Breast epithelium (tissue), 4 donors: ENCODE results near the gene ARID4B. TPM values are rescaled to one million over a fixed set of nuclear protein-coding genes. Genes with fewer than 3 reads are reported as not detected.

Experiments used
- DNase-seq, 2 donors: peaks; one replicate each; pipeline ENCODE4 v3.0.0-alpha.2; 2019; ENCODE audit warnings: low spot score in 2 of 2
- H3K27ac ChIP-seq, 2 donors: fragments of 200-600 bp; sonication (generic) in 1 of 2; one replicate each; pipeline ENCODE4 v1.5.1; 2016 to 2019; ENCODE audit warnings: mild to moderate bottlenecking in 1 of 2
- H3K27me3 ChIP-seq, 2 donors: fragments of 200-600 bp; sonication (generic) in 1 of 2; one replicate each; pipeline versions ENCODE4 v1.5.1 to v1.6.0; 2017 to 2019; ENCODE audit warnings: control low read depth in 1 of 2, mild to moderate bottlenecking in 1 of 2
- H3K36me3 ChIP-seq: fragments of 200-600 bp; one replicate; pipeline ENCODE4 v1.5.1; 2019
- H3K4me1 ChIP-seq, 2 donors: fragments of 200-600 bp; sonication (generic); one replicate each; pipeline ENCODE4 v1.5.1; 2016 to 2019; ENCODE audit warnings: control low read depth in 1 of 2
- H3K4me3 ChIP-seq, 3 donors: fragments of 200-600 bp; sonication (generic); 1 replicate in 2 of 3; 2 replicates in 1 of 3; pipeline ENCODE4 v1.5.1; 2016 to 2019; ENCODE audit warnings: mild to moderate bottlenecking in 3 of 3, moderate library complexity in 2 of 3
- H3K9me3 ChIP-seq, 2 donors: fragments of 200-600 bp; sonication (generic) in 1 of 2; one replicate each; pipeline ENCODE4 v1.5.1; 2016 to 2019; ENCODE audit warnings: control low read depth in 1 of 2
- POLR2A ChIP-seq: fragments of 450-650 bp; IDR thresholded peaks from one replicate; pipeline ENCODE4 v1.6.1; 2016; ENCODE audit warnings: antibody characterized with exemption, mild to moderate bottlenecking, moderate library complexity
- POLR2AphosphoS5 ChIP-seq, 3 donors: sonication (generic); formaldehyde crosslinking; IDR thresholded peaks; one replicate each; pipeline ENCODE4 v1.6.1; 2017; ENCODE audit warnings: antibody characterized with exemption in 3 of 3
- intact Hi-C: fragments of 100-400 bp; cut with DNase I; formaldehyde crosslinking; loops from one replicate; pipeline ENCODE4 v1.15.1; 2023; ENCODE audit warnings: low total_unique reads
- total RNA-seq, 3 donors: library from RNA; depleted of rRNA; stranded (reverse); fragments of >200 nt; gene quantifications; one replicate each; pipeline ENCODE4 v1.1.0, GENCODE V29; 2016
- TF ChIP-seq, protein P1 (sequence below), 3 donors: fragments of 450-650 bp; IDR thresholded peaks; one replicate each; pipeline ENCODE4 v1.5.1; 2016 to 2017; ENCODE audit warnings: antibody characterized with exemption in 3 of 3, mild to moderate bottlenecking in 3 of 3, moderate library complexity in 3 of 3

ARID4B gene
- total RNA-seq, 3 donors from 2014 or later: 34.4 to 91.6 (median 76.7) TPM

GRCh38 chr1:235268379-235269125 lies 59.4 kb downstream of the ARID4B start:
- intact Hi-C loops: no loop called here
- TF ChIP-seq, protein P1, sequence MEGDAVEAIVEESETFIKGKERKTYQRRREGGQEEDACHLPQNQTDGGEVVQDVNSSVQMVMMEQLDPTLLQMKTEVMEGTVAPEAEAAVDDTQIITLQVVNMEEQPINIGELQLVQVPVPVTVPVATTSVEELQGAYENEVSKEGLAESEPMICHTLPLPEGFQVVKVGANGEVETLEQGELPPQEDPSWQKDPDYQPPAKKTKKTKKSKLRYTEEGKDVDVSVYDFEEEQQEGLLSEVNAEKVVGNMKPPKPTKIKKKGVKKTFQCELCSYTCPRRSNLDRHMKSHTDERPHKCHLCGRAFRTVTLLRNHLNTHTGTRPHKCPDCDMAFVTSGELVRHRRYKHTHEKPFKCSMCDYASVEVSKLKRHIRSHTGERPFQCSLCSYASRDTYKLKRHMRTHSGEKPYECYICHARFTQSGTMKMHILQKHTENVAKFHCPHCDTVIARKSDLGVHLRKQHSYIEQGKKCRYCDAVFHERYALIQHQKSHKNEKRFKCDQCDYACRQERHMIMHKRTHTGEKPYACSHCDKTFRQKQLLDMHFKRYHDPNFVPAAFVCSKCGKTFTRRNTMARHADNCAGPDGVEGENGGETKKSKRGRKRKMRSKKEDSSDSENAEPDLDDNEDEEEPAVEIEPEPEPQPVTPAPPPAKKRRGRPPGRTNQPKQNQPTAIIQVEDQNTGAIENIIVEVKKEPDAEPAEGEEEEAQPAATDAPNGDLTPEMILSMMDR (IDR thresholded peaks at IDR 0.05): no peak
- TF ChIP-seq POLR2AphosphoS5 (IDR thresholded peaks at IDR 0.05) (no peak), POLR2A (no peak)
- H3K4me1 ChIP-seq: no peaks in the 10 kb centered on the region

GRCh38 chr1:235266967-235267366 lies 61.0 kb downstream of the ARID4B start:
- Histone ChIP-seq H3K4me1 (no peaks in the 10 kb centered on the region), H3K27me3 (no peaks in the 10 kb centered on the region), H3K9me3 (no peaks in the 10 kb centered on the region), H3K4me3 (no peak overlapping the region), H3K36me3 (no peaks in the 10 kb centered on the region), H3K27ac (no peak overlapping the region)
- intact Hi-C loops: no loop called here
- TF ChIP-seq POLR2A (no peak), POLR2AphosphoS5 (IDR thresholded peaks at IDR 0.05) (no peak)
- TF ChIP-seq, protein P1 (IDR thresholded peaks at IDR 0.05): no peak
- DNase-seq: no peak

More at GRCh38 chr1:235268379-235269125, 59.4 kb downstream of the ARID4B start:
- Histone ChIP-seq H3K27me3 (no peaks in the 10 kb centered on the region), H3K4me3 (no peak overlapping the region), H3K36me3 (no peaks in the 10 kb centered on the region), H3K9me3 (no peaks in the 10 kb centered on the region), H3K27ac (no peak overlapping the region)
- DNase-seq: no peak

- H3K4me3 ChIP-seq: no peak overlapping the region
- TF ChIP-seq, protein P1 (IDR thresholded peaks at IDR 0.05): no peak
- TF ChIP-seq POLR2AphosphoS5 (IDR thresholded peaks at IDR 0.05): no peak
- TF ChIP-seq POLR2A: no peak
- H3K9me3 ChIP-seq: no peaks in the 10 kb centered on the region
- H3K4me1 ChIP-seq: no peaks in the 10 kb centered on the region
- no peaks in the 10 kb centered on the region for H3K36me3 ChIP-seq
- intact Hi-C loops: no loop called here
- H3K27ac ChIP-seq: no peak overlapping the region
- H3K27me3 ChIP-seq: no peaks in the 10 kb centered on the region
- DNase-seq: no peak
Measured at GRCh38 chr1:235266325-235266724, 61.7 kb downstream of the ARID4B start.

DNA sequence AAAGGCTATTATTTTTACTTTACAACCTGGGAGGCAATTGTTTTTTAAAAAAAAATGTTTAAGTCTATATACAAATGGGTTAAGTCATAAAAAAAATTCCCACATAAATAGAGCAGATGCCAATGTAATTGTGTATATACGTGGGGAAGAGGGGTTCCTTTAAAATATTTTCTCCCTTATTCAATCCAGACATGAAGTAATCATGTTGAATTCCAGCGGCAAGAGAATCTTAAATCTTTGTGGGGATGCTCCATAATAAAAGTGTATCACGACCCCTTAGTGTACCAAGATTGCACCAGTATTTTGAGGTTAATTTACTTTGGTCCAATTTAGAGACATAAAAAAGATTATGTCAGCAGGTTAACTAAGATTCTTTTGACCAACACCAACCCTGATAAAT lies 62.1 kb downstream of the ARID4B start:
- Histone ChIP-seq H3K36me3 (no peaks in the 10 kb centered on the region), H3K27me3 (no peaks in the 10 kb centered on the region), H3K9me3 (no peaks in the 10 kb centered on the region), H3K27ac (no peak overlapping the region), H3K4me3 (no peak overlapping the region), H3K4me1 (no peaks in the 10 kb centered on the region)
- no peak for DNase-seq
- no peak for TF ChIP-seq POLR2A
- intact Hi-C loops: no loop called here

- Histone ChIP-seq H3K27ac (no peak overlapping the region), H3K36me3 (no peaks in the 10 kb centered on the region), H3K9me3 (no peaks in the 10 kb centered on the region), H3K4me3 (no peak overlapping the region), H3K4me1 (no peaks in the 10 kb centered on the region), H3K27me3 (no peaks in the 10 kb centered on the region)
- intact Hi-C loops: no loop called here
- TF ChIP-seq POLR2A (no peak), POLR2AphosphoS5 (IDR thresholded peaks at IDR 0.05) (no peak)
- TF ChIP-seq, protein P1 (IDR thresholded peaks at IDR 0.05): no peak
- no peak for DNase-seq
Measured at GRCh38 chr1:235264327-235264726, 63.7 kb downstream of the ARID4B start.
